Sigmoid colon (tissue), 7 donors: ENCODE measurements around the gene TTC12. TPM values are rescaled to one million over a fixed set of nuclear protein-coding genes. Genes with fewer than 3 reads are reported as not detected.

ENCODE experiments used
- DNase-seq: peaks from one replicate; pipeline ENCODE4 v3.0.0-alpha.2; 2019
- H3K27ac ChIP-seq, 4 donors: fragments of 200-600 bp; sonication (generic); one replicate each; pipeline ENCODE4 v1.5.1; 2016 to 2019; ENCODE audit warnings: mild to moderate bottlenecking in 1 of 4
- H3K27me3 ChIP-seq, 3 donors: fragments of 200-600 bp; sonication (generic); one replicate each; pipeline ENCODE4 v1.5.1; 2019; ENCODE audit warnings: mild to moderate bottlenecking in 1 of 3
- H3K36me3 ChIP-seq, 4 donors: fragments of 200-600 bp; sonication (generic); one replicate each; pipeline ENCODE4 v1.5.1; 2016 to 2019
- H3K4me1 ChIP-seq, 4 donors: fragments of 200-600 bp; sonication (generic); one replicate each; pipeline ENCODE4 v1.5.1; 2017 to 2019
- H3K4me3 ChIP-seq, 4 donors: fragments of 200-600 bp; sonication (generic); one replicate each; pipeline ENCODE4 v1.5.1; 2017 to 2019; ENCODE audit warnings: mild to moderate bottlenecking in 2 of 4, moderate library complexity in 1 of 4
- H3K9me3 ChIP-seq, 4 donors: fragments of 200-600 bp in 3 of 4; sonication (generic) in 3 of 4; one replicate each; pipeline versions ENCODE4 v1.5.1 to v1.6.1; 2013 to 2019
- CTCF ChIP-seq, 4 experiments: fragments of 450-650 bp in 3 of 4; fragments of 200-600 bp in 1 of 4; IDR thresholded peaks; one replicate each; pipeline ENCODE4 v1.5.1; 2016 to 2019; ENCODE audit warnings: antibody characterized with exemption in 4 of 4, mild to moderate bottlenecking in 3 of 4, moderate library complexity in 2 of 4
- EP300 ChIP-seq, 4 donors: sonication (generic); formaldehyde crosslinking; IDR thresholded peaks; one replicate each; pipeline ENCODE4 v1.6.1; 2017; ENCODE audit warnings: antibody characterized with exemption in 4 of 4
- POLR2A ChIP-seq, 2 donors: fragments of 450-650 bp; IDR thresholded peaks; one replicate each; pipeline ENCODE4 v1.6.1; 2016; ENCODE audit warnings: antibody characterized with exemption in 2 of 2, mild to moderate bottlenecking in 2 of 2, moderate library complexity in 2 of 2
- POLR2AphosphoS5 ChIP-seq, 4 donors: sonication (generic); formaldehyde crosslinking; IDR thresholded peaks; one replicate each; pipeline ENCODE4 v1.6.1; 2017; ENCODE audit warnings: antibody characterized with exemption in 4 of 4
- WGBS, 2 donors: extraction: QIAGEN DNeasy Blood & Tissue Kit; methylation state at CpG; one replicate each; pipeline ENCODE4 v1.1.7; 2013; 5-methylcytosine and 5-hydroxymethylcytosine counted together
- intact Hi-C: fragments of 100-400 bp; cut with DNase I; formaldehyde crosslinking; loops from one replicate; pipeline ENCODE4 v1.15.1; 2023
- polyA plus RNA-seq, 3 donors: library from polyadenylated mRNA; stranded (reverse); fragments of 200-250 nt; gene quantifications; one replicate each; pipeline ENCODE4 v1.2.3, GENCODE V29; 2013
- total RNA-seq, 4 donors: library from RNA; depleted of rRNA; stranded (reverse); fragments of >200 nt; gene quantifications; one replicate each; pipeline ENCODE4 v1.1.0, GENCODE V29; 2016
- donor health status: healthy with polysubstance abuse.
- donor health status: Bipolar disorder and iron deficiency.
- donor health status: healthy.

The TTC12 gene
- total and polyA plus RNA-seq, 7 donors = 3.6 to 22.4 (median 8.9) TPM

DNA sequence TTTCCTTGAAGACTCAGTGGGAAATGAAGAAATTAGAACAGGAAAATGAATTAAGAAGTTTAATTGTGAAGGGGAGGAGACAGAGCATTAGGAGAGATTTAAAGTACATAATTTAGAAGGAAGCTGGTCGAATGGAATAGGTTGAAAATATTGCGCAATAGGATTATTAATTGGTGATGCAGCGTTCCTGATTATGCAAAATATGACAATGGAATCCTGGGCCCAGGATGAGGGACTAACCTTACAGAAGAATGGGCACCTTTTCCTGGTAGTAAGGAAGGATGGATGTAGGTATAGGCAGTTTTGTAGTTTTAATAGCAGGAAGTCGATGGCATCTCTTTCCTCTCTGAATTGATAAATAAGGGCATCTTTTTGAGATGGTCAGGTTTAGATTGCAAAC is 7.8 kb downstream of the TTC12 start:
- intact Hi-C loops = no loop called here
- Histone ChIP-seq H3K36me3 (peaks cover 6 to 76% (median 15%) of the 10 kb centered on the region in 4 donors), H3K9me3 (no peaks in the 10 kb centered on the region), H3K4me3 (no peak overlapping the region), H3K27me3 (no peaks in the 10 kb centered on the region), H3K4me1 (no peaks in the 10 kb centered on the region), H3K27ac (no peak overlapping the region)
- 60 to 80% methylated on average over 4 of the region's 4 CpGs for WGBS, 2 donors
- TF ChIP-seq EP300 (IDR thresholded peaks at IDR 0.05) (no peak), POLR2AphosphoS5 (IDR thresholded peaks at IDR 0.05) (no peak), CTCF (IDR thresholded peaks at IDR 0.05) (no peak), POLR2A (IDR thresholded peaks at IDR 0.05) (no peak)
- DNase-seq = no peak

GRCh38 chr11:113324250-113324649 is 9.9 kb downstream of the TTC12 start:
- no peaks in the 10 kb centered on the region for H3K9me3 ChIP-seq
- 96% methylated on average over 5 of the region's 5 CpGs for WGBS, 2 donors
- no peak overlapping the region for H3K4me3 ChIP-seq
- no peaks in the 10 kb centered on the region for H3K4me1 ChIP-seq
- peaks cover 6 to 78% (median 20%) of the 10 kb centered on the region in 4 donors for H3K36me3 ChIP-seq
- intact Hi-C loops = no loop called here
- H3K27me3 ChIP-seq = no peaks in the 10 kb centered on the region
- no peak for TF ChIP-seq POLR2AphosphoS5 (IDR thresholded peaks at IDR 0.05)
- no peak for DNase-seq
- H3K27ac ChIP-seq = no peak overlapping the region

DNA sequence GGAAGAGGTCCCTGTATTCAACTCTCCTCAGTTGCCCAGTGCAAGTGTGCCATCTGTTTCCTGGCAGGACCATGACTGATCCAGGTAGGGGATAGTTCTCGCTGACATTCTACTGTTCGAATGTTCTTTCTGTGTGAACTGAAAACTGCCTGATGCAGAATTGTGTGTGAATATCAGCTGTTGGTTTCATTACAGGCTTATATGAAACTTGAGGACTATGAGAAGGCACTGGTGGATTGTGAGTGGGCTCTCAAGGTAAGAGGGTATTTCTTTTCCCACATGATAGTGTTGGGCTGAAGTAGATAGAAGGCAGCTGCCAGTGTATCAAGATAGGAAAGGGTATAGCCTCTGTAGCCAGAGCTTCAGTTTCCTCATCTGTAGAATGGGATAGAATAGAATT is 15.3 kb downstream of the TTC12 start:
- Histone ChIP-seq H3K4me3 (no peak overlapping the region), H3K4me1 (no peaks in the 10 kb centered on the region), H3K9me3 (no peaks in the 10 kb centered on the region), H3K27ac (no peak overlapping the region), H3K27me3 (no peaks in the 10 kb centered on the region), H3K36me3 (peaks cover 10 to 98% (median 25%) of the 10 kb centered on the region in 4 donors)
- intact Hi-C loops = no loop called here
- DNase-seq = no peak
- no peak for TF ChIP-seq POLR2A (IDR thresholded peaks at IDR 0.05)
- no peak for TF ChIP-seq CTCF (IDR thresholded peaks at IDR 0.05)
- no peak for TF ChIP-seq POLR2AphosphoS5 (IDR thresholded peaks at IDR 0.05)
- TF ChIP-seq EP300 (IDR thresholded peaks at IDR 0.05) = no peak
- WGBS, 2 donors = 97% methylated on average over 2 of the region's 2 CpGs

DNA sequence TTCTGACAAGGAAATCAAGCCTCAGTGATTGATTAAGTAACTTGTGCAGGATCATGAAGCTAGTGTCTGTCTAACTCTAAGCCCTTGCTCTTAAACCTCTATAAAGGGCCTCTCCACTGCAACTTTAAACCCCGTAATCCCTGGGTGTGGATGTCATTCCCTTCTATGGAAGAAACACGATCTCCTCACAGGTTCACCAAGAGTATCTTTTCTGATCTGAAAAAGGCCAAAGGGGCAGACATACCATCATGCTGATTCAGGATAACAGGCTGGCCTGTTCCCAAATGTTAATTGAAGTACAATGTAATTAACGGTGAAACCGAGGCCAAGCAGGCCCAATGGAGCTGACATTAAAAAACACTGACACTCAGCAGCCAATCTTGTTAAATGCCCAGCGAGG is 17.1 kb downstream of the TTC12 start:
- Histone ChIP-seq H3K4me1 (no peaks in the 10 kb centered on the region), H3K4me3 (no peak overlapping the region), H3K36me3 (peaks cover 4 to 98% (median 17%) of the 10 kb centered on the region in 4 donors), H3K27ac (no peak overlapping the region), H3K9me3 (peaks cover 0 to 3% (median 0%) of the 10 kb centered on the region in 4 donors), H3K27me3 (no peaks in the 10 kb centered on the region)
- intact Hi-C loops = no loop called here
- no peak for DNase-seq
- WGBS, 2 donors = 85 to 93% methylated on average over 5 of the region's 5 CpGs
- TF ChIP-seq CTCF (IDR thresholded peaks at IDR 0.05) = no peak
- TF ChIP-seq POLR2AphosphoS5 (IDR thresholded peaks at IDR 0.05) = no peak
- TF ChIP-seq POLR2A (IDR thresholded peaks at IDR 0.05) = no peak
- TF ChIP-seq EP300 (IDR thresholded peaks at IDR 0.05) = no peak

DNA sequence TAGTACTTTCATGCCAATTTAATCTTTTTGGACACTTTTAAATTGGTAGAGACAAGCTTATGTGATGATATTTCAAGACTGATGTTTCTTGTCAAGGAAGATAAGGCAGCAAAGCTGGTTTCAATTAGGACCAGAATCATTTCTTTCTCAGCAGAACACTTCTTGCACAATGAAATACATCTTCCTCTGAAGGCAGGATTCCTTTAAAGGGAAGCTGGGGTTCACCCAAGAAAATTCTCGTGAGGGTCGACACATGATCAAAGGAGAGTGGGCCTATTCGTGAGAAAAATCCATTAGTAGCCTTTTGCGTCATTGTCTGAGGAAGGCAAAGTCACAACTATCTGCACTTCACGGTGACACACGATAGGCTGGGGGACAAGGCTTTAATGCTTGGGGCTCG is 17.6 kb downstream of the TTC12 start:
- 95 to 97% methylated on average over 7 of the region's 7 CpGs for WGBS, 2 donors
- H3K4me1 ChIP-seq = no peaks in the 10 kb centered on the region
- no peak for DNase-seq
- TF ChIP-seq EP300 (IDR thresholded peaks at IDR 0.05) (no peak), POLR2A (IDR thresholded peaks at IDR 0.05) (no peak), POLR2AphosphoS5 (IDR thresholded peaks at IDR 0.05) (no peak), CTCF (IDR thresholded peaks at IDR 0.05) (no peak)
- no peak overlapping the region for H3K27ac ChIP-seq
- H3K36me3 ChIP-seq = peaks cover 4 to 98% (median 18%) of the 10 kb centered on the region in 4 donors
- peaks cover 0 to 3% (median 0%) of the 10 kb centered on the region in 4 donors for H3K9me3 ChIP-seq
- no peak overlapping the region for H3K4me3 ChIP-seq
- intact Hi-C loops = no loop called here
- no peaks in the 10 kb centered on the region for H3K27me3 ChIP-seq
